CD4-positive, alpha-beta T cell treated with Interleukin-1 beta for 1 hour (primary cell): ENCODE results near the gene SAC3D1.
"Not testable (repeated sequence)": the region's sequence is repeated elsewhere in the genome, so short reads cannot be mapped to it uniquely, and the experiment has no call there.

Experiments used
- DNase-seq, 2 donors: peaks; one replicate each; pipeline ENCODE4 v3.0.0-alpha.2; 2020 to 2022

Gene SAC3D1

GRCh38 chr11:65040847-65041622, at the start of gene SAC3D1:
Gene SAC3D1 (plus strand): TSS chr11:65041210. CDS start chr11:65041293, 83 bp downstream.
- DNase-seq = peak; percentile 89 to 90

GRCh38 chr11:64994318-64994717, 46.7 kb upstream of the SAC3D1 start:
- no peak for DNase-seq

- DNase-seq = no peak
Measured at GRCh38 chr11:64996327-64996709, 44.7 kb upstream of the SAC3D1 start.

GRCh38 chr11:64996710-64997380, 44.2 kb upstream of the SAC3D1 start, which contains the start of gene BATF2:
Gene BATF2 (minus strand): TSS chr11:64996971. CDS start chr11:64996914, 57 bp downstream.
- peak in 1 of 2 donors; percentile 52 for DNase-seq

DNA sequence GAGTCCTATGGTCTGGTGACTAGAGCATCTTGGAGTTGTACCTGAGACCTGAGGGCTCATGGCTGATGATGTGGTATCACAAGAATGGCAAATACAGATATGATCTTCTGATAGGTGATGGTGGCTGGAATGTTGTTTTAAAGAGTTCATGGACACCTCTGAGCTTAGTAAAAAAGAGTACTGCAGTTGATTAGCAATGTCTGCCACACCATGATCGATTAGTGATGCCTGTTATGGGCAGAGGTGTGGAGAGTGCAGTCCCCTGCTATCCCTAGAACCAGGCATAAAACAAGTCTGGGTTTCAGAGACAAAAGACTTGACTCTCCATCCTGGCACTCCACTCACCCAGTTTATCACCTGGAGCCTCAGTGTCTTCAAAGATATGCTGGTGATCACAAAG, 42.9 kb upstream of the SAC3D1 start:
- no peak for DNase-seq

DNA sequence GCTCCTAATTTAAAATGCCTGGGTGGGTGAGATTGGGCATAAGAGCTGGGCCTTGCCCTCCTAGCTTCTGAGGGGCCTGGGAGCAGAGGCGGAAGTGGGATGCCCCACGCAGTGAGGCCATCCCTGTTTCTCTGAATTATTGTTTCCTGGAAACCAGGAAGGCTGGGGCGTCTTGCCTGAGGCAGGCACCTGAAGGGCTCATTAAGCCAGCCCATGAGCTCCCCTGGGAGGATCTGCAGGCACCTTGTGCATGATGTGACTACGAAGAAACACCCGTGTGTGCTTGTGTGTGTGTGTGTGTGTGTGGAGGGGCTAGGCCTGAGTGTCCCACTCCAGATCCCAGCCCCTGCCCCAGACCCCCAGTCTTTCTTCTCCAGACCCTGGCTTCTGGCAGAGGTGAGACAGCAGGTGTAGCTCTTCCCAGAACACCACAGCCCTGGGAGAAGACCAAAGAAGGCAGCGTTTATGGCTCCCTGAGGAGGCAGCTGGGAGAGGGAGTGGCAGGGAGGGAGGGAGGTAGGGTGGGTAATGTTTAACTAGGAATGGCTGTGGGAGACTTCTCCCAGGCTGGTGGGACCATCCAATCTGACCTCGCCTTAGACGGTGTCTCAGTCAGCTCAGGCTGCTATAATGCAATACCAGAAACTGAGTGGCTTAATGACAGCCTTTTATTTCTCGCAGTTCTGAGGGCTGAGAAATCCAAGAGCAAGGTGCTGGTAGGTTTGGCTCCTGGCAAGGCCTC, 42.1 kb upstream of the SAC3D1 start:
- no peak for DNase-seq

- DNase-seq = no peak
Measured at GRCh38 chr11:64999478-64999877, 41.5 kb upstream of the SAC3D1 start.

DNA sequence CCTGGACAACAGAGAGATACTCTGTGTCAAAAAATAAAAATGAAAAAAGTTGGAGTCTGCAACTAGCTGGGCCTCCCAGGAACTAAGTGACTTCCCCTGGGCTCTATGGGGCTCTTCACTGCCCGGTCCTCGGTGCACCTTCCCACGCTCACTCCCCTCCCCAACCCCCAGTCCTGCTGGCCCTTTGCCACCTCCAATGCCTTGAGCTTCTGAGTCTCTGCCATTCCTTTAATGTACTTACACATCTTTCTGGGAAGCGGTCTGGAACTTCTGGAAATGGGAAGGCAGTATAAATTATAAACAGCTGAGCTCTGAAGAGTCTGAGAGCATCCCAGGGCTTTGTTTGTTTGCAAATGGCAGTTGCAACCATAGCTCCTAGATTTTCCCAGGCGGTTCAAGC, 38.3 kb upstream of the SAC3D1 start:
- DNase-seq = no peak

DNA sequence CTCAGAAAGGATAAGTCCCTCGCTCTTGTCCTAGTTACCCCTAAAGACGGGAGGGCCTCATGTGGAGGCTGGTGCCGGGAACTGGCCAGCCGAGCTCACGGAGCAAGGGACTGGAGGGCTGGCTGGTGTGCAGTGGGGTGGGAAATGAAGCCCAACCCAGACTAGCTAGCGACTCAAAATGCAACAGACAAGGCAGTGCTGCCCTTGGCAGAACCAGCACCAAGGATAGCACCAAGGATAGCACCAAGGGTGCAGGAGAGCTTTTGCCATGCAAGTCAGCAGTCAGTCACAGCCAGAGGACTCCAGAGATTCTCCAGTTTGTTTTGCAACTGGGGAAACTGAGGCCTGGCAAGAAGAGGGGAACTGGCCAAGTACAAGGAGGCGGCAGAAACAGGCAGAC, 37.7 kb upstream of the SAC3D1 start:
- DNase-seq = no peak

DNA sequence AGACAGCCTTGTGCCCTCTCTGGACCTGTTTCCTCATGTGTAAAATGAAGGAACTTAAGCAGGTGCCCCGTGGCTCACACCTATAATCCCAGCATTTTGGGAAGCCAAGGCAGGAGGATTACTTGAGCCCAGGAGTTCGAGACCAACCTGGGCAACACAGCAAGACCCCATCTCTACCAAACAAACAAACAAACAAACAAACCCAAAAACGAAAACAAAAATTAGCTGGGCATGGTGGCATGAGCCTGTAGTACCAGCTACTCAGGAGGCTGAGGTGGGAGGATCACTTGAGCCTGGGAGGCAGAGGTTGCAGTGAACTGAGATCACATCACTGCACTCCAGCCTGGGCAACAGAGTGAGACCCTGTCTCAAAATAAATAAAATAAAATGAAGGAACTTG, 37.0 kb upstream of the SAC3D1 start:
- DNase-seq = not testable (repeated sequence)

DNA sequence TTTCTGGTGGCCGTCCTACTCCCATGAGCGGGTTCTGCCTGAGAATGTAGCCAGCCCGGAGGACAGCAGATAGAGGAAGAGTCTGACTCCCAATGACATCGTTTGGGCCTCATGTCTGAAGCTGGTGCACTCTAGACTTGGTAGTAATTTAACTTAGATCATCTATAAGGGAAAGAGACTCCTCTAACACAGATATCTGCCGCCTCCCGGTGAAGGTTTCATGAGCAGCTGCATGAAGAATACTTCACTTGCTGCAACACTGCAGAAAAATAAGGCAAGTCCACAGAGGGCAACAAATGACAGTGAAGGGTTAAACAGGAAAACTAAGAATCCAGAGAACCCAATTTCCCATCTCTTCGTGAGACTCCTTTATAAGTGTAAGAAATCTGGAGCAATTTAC, 33.0 kb upstream of the SAC3D1 start:
- no peak for DNase-seq

DNA sequence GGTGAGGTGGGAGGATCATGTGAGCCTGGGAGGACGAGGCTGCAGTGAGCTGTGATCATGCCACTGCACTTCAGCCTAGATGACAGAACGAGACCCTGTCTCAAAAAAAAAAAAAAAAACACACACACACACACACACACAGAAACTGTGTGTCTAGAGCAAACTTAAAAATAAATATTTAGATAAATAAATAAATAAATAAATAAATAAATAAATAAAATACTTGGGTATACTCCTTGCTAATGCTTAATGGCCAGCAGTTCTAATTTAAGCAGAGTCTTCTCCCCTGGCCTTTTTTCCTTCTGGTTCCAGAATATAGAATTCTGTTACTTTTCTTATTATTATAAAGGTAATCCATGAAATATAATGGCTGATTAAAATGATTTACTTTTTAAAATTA, 32.1 kb upstream of the SAC3D1 start:
- DNase-seq = no peak

GRCh38 chr11:65013130-65013887, 27.7 kb upstream of the SAC3D1 start:
- peak; percentile 91 to 92 for DNase-seq

GRCh38 chr11:65013888-65014725, 26.9 kb upstream of the SAC3D1 start, which contains the start of gene ARL2:
Gene ARL2 (plus strand): TSS chr11:65014160. CDS start chr11:65014208, 48 bp downstream.
- peak; percentile 88 to 91 for DNase-seq

DNA sequence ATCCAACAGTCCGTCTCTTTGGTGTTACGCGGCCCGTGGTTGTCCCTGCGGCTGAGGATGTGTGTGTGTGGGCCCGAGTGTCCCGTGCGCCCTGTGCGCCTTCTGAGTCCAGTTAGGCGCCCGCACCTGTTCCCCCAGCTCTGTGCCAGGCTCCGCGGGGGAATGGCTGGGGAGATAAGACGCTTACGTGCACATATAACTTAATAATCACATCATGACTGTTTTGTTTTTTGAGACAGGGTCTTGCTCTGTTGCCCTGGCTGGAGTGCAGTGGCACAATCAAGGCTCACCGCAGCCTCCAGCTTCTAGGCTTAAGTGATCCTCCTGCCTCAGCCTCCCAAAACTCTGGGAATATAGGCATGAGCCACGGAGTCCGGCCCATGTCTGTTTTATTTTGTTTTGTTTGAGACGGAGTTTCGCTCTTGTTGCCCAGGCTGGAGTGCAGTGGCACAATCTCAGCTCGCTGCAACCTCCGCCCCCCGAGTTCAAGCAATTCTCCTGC, 26.2 kb upstream of the SAC3D1 start:
- DNase-seq = no peak

GRCh38 chr11:65016705-65017104, 24.3 kb upstream of the SAC3D1 start:
- no peak for DNase-seq

DNA sequence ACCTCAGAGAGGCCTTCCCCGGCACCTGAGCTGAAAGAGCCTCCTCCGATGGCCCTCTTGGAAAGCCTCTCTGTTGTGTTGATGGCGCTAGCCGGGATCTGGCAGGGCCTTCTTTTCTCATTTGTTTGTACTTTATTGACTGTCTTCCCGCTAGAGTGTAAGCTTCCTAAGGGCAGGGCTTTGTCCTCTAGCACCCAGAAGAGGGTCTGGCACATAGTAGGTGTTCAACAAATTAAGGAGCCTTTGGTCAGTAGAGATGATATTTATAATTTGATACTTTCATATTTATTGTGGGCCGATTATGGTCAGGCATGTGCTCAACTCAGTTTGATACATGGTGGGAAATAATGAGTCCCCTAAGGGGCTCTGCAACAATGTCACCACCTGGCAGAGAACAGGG, 23.1 kb upstream of the SAC3D1 start:
- no peak for DNase-seq

DNA sequence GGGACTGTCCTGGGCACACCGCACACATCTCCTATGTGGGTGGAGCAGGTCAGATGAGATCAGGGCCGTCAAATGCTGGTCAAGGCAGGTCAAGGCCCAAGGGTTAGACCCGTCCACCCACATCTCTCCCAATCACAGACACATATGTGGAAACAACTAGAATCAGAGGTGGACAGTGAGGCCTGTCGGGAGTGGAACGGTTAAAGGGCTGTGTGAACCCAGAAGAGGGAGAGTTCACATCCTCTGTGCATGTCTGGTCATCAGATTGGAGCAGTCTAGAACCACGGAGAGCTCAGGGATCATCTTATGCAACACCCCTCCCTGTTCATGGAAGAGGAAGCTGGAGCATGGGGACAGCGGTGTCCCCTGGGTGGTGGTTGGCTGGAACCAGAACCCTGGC, 21.2 kb upstream of the SAC3D1 start:
- no peak for DNase-seq

DNA sequence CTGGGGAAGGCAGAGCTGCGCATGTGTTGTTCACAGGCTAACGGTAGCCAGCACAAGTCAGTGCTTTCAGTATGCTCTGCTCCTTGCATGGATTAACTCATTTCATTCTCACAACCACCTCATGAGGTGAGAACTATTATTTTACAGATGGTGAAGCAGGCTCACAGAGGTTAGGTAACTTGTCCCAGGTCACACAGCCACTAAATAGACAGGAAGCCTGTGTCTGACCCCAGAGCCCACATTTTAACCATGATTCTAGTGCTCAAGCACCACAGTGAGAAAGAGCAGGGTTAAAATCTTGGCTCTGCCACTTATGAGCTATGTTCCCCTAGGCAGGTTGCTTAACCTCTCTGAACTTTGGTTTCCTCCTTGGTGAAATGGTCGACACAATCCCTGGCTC, 20.0 kb upstream of the SAC3D1 start:
- no peak for DNase-seq

GRCh38 chr11:65021509-65021908, 19.5 kb upstream of the SAC3D1 start:
- DNase-seq = no peak

DNA sequence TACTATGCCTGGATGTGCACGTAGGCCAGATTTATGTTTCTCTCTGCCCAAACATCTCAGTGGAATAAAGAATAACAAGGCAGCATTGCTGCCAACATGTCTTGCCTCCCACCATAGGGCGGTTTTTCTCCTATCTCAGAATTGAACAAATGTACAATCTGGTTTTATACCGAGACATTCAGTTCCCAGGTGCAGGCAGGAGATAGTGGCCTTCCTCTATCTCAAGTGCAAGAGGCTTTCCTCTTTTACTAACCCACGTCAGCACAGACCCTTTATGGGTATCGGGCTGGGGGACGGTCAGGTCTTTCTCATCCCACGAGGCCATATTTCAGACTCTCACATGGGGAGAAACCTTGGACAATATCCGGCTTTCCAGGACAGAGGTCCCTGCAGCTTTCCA, 17.5 kb upstream of the SAC3D1 start:
- DNase-seq = not testable (repeated sequence)

- DNase-seq = no peak
Measured at GRCh38 chr11:65026810-65027209, 14.2 kb upstream of the SAC3D1 start.
